Tibial nerve (tissue), 4 donors: ENCODE results near the gene ATG101. TPM values are rescaled to one million over a fixed set of nuclear protein-coding genes. Genes with fewer than 3 reads are reported as not detected.

Experiments used
- DNase-seq, 2 donors: peaks; one replicate each; pipeline ENCODE4 v3.0.0-alpha.2; 2019; ENCODE audit warnings: low spot score in 2 of 2
- H3K27ac ChIP-seq, 4 donors: fragments of 200-600 bp; sonication (generic) in 3 of 4; one replicate each; pipeline ENCODE4 v1.5.1; 2017 to 2019; ENCODE audit warnings: mild to moderate bottlenecking in 1 of 4
- H3K27me3 ChIP-seq, 2 donors: fragments of 200-600 bp; sonication (generic) in 1 of 2; one replicate each; pipeline versions ENCODE4 v1.5.1 to v1.6.0; 2017 to 2019
- H3K36me3 ChIP-seq, 3 donors: fragments of 200-600 bp; sonication (generic); one replicate each; pipeline ENCODE4 v1.5.1; 2018 to 2019
- H3K4me1 ChIP-seq, 4 donors: fragments of 200-600 bp; sonication (generic) in 3 of 4; one replicate each; pipeline ENCODE4 v1.5.1; 2017 to 2019
- H3K4me3 ChIP-seq, 4 donors: fragments of 200-600 bp; sonication (generic) in 3 of 4; one replicate each; pipeline ENCODE4 v1.5.1; 2017 to 2019; ENCODE audit warnings: mild to moderate bottlenecking in 1 of 4, moderate library complexity in 1 of 4
- H3K9me3 ChIP-seq, 4 donors: fragments of 200-600 bp; sonication (generic) in 3 of 4; one replicate each; pipeline ENCODE4 v1.5.1; 2017 to 2019
- CTCF ChIP-seq, 5 experiments: fragments of 200-600 bp in 3 of 5; fragments of 450-650 bp in 2 of 5; sonication (generic) in 3 of 5; IDR thresholded peaks; one replicate each; pipeline ENCODE4 v1.5.1; 2016 to 2019; ENCODE audit warnings: antibody characterized with exemption in 5 of 5, mild to moderate bottlenecking in 3 of 5, moderate library complexity in 2 of 5
- EP300 ChIP-seq, 2 donors: sonication (generic); formaldehyde crosslinking; IDR thresholded peaks; one replicate each; pipeline ENCODE4 v1.6.1; 2017; ENCODE audit warnings: antibody characterized with exemption in 2 of 2, mild to moderate bottlenecking in 1 of 2
- POLR2A ChIP-seq, 2 donors: fragments of 450-650 bp; IDR thresholded peaks; one replicate each; pipeline ENCODE4 v1.6.1; 2017; ENCODE audit warnings: antibody characterized with exemption in 2 of 2, mild to moderate bottlenecking in 2 of 2, moderate library complexity in 2 of 2
- WGBS, 2 donors: methylation state at CpG; one replicate each; pipeline ENCODE4 v1.1.5; 2018; 5-methylcytosine and 5-hydroxymethylcytosine counted together
- total RNA-seq, 4 donors: library from RNA; depleted of rRNA; stranded (reverse); fragments of >200 nt; gene quantifications; one replicate each; pipeline ENCODE4 v1.1.0, GENCODE V29; 2016

The ATG101 gene
- total RNA-seq, 4 donors from 2014 or later: 32.6 to 49.6 (median 37.5) TPM

GRCh38 chr12:52049286-52049685, 20.5 kb upstream of the ATG101 start:
- TF ChIP-seq CTCF (IDR thresholded peaks at IDR 0.05) (no peak), POLR2A (IDR thresholded peaks at IDR 0.05) (no peak), EP300 (IDR thresholded peaks at IDR 0.05) (no peak)
- peaks cover 0 to 10% (median 0%) of the 10 kb centered on the region in 3 donors for H3K36me3 ChIP-seq
- H3K4me3 ChIP-seq: no peak overlapping the region
- H3K27ac ChIP-seq: peak overlapping the region in 2 of 4 donors; percentile 98 to 99
- no peak for DNase-seq
- peaks cover 0 to 51% (median 31%) of the 10 kb centered on the region in 4 donors for H3K4me1 ChIP-seq
- no peaks in the 10 kb centered on the region for H3K9me3 ChIP-seq
- WGBS, 2 donors: 73 to 74% methylated on average over 4 of the region's 4 CpGs
- no peaks in the 10 kb centered on the region for H3K27me3 ChIP-seq

- H3K4me3 ChIP-seq: no peak overlapping the region
- H3K27me3 ChIP-seq: no peaks in the 10 kb centered on the region
- TF ChIP-seq CTCF (IDR thresholded peaks at IDR 0.05) (no peak), EP300 (IDR thresholded peaks at IDR 0.05) (no peak)
- no peak for DNase-seq
- H3K4me1 ChIP-seq: peaks cover 0 to 51% (median 31%) of the 10 kb centered on the region in 4 donors
- no peaks in the 10 kb centered on the region for H3K9me3 ChIP-seq
- WGBS, 2 donors: 83 to 84% methylated on average over 5 of the region's 5 CpGs
- H3K27ac ChIP-seq: peak overlapping the region; percentile 98 to 100 (median 98)
- peaks cover 0 to 14% (median 0%) of the 10 kb centered on the region in 3 donors for H3K36me3 ChIP-seq
These were observed 20.1 kb upstream of the ATG101 start for GRCh38 chr12:52049688-52050087.

GRCh38 chr12:52050116-52050757, 19.5 kb upstream of the ATG101 start:
- Histone ChIP-seq H3K36me3 (peaks cover 2 to 20% (median 4%) of the 10 kb centered on the region in 3 donors), H3K27ac (peak overlapping the region; percentile 98 to 100 (median 98)), H3K27me3 (no peaks in the 10 kb centered on the region), H3K4me1 (peaks cover 0 to 51% (median 26%) of the 10 kb centered on the region in 4 donors), H3K4me3 (peak overlapping the region; percentile 53 to 76 (median 66)), H3K9me3 (no peaks in the 10 kb centered on the region)
- no peak for DNase-seq
- 38 to 40% methylated on average over 14 to 15 of the region's 16 CpGs for WGBS, 2 donors
- TF ChIP-seq CTCF (IDR thresholded peaks at IDR 0.05) (no peak), POLR2A (IDR thresholded peaks at IDR 0.05) (no peak), EP300 (IDR thresholded peaks at IDR 0.05) (no peak)

- Histone ChIP-seq H3K4me1 (peaks cover 0 to 46% (median 18%) of the 10 kb centered on the region in 4 donors), H3K4me3 (peak within 1 kb of the TSS; percentile 53 to 76 (median 66)), H3K9me3 (no peaks in the 10 kb centered on the region), H3K27me3 (no peaks in the 10 kb centered on the region), H3K36me3 (peaks cover 2 to 27% (median 6%) of the 10 kb centered on the region in 3 donors), H3K27ac (peak within 1 kb of the TSS; percentile 98 to 100 (median 98))
- 0 to 1% methylated on average over 13 to 57 of the region's 77 CpGs for WGBS, 2 donors
- TF ChIP-seq CTCF (IDR thresholded peaks at IDR 0.05) (peak in 2 of 5 experiments; percentile 24 to 47), POLR2A (IDR thresholded peaks at IDR 0.05) (peak; percentile 94 to 100), EP300 (IDR thresholded peaks at IDR 0.05) (peak; percentile 98 to 100)
- peak; percentile 98 to 99 for DNase-seq
These were observed 18.8 kb upstream of the ATG101 start, which contains the start of gene NR4A1 for GRCh38 chr12:52050758-52051541. Gene NR4A1, plus strand, starts transcription at chr12:52051442. Its CDS starts 2,887 bp downstream, at chr12:52054329.
